Activated CD4-positive, alpha-beta T cell treated with anti-CD3 and anti-CD28 coated beads, Interleukin-2, amount 50 U/mL, for 24 hours (primary cell): ENCODE data around the gene DCUN1D2.
A peak's percentile ranks its signal among the peaks of the same experiment; 100 is the strongest.

ENCODE experiments used
- DNase-seq, 2 donors: peaks; one replicate each; pipeline ENCODE4 v3.0.0-alpha.2; 2020; ENCODE audit warnings: low read depth in 1 of 2, low spot score in 1 of 2

The DCUN1D2 gene

DNA sequence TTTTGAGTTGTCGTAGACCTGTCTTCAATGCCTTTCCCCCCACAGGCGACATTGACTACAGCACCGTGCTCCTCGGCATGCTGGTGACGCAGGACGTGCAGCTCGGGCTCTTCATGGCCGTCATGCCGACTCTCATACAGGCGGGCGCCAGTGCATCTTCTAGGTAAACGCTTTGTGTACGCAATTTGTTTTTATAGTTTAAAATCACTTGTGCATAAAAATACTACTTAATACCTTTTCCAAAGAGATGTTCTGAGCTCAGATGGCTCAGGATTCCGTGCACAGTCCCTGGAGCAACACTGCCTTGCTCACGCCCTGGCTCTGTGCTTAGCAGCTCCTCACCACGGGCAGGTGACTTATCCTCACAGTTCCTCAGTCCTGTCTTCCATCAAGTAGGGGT, 30.1 kb upstream of the DCUN1D2 start:
- no peak for DNase-seq

DNA sequence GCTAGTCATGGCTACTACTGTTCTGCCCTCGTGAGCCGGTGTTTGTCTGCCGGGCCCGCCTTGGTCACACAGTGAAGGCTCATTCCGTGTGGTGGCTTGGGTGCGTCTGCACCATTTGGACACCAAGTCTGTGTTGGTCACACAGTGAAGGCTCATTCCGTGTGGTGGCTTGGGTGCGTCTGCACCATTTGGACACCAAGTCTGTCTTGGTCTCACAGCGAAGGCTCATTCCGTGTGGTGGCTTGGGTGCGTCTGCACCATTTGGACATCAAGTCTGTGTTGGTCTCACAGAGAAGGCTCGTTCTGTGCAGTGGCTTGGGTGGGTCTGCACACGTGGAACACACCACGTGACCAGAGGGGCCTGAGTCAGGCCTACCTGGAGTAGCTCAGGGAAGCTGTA, 29.0 kb upstream of the DCUN1D2 start:
- DNase-seq: no peak

DNA sequence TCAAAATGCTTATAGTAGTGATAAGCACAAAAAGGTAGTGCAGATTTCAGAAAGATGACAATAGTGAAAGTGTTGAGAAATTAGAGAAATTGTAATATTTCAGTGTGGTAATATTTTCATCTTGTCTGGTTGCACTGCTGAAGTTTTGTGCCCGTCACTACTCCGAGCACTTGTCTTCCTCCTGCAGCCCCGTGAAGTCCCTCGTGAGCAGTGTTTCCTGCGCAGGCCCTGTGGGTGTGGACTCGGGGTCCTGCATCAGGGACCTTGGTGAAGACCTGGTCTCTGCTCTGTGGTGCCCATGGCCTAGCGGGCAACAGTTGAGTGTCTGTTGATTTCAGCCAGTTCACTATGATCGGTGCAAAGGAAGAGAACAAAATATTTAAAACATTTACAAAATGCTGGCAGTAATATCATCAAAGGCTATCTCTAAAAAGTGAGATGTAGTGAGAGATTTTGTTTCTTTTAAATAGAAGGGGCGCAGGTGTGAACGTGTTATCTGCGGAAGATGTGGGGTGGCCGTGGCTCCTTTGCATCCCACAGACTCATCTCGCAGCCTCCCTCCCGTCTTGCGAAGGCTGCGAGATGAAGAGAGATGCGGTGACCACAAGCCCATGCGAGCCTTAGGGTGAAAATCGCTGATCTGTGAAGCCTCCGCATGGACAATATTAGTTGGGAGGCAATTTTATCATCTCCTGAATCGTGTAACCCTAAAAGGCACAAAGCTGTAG, 27.7 kb upstream of the DCUN1D2 start:
- DNase-seq: no peak

DNA sequence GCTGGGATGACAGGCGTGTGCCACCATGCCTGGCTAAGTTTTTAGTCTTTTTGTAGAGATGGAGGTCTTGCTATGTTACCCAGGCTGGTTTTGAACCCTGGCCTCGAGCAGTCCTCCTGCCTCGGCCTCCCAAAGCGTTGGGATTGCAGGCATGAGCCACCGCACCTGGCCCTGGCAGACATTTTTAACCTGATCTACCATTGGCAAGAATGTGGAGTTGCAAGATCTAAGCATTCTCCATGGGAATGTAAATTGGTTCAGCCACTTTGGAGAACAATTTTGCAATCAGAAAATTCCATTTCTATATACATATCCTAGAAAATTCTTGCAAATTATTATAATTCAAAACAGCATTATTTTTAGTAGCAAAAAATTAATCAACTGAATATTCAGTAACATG, 24.3 kb upstream of the DCUN1D2 start:
- no peak for DNase-seq

DNA sequence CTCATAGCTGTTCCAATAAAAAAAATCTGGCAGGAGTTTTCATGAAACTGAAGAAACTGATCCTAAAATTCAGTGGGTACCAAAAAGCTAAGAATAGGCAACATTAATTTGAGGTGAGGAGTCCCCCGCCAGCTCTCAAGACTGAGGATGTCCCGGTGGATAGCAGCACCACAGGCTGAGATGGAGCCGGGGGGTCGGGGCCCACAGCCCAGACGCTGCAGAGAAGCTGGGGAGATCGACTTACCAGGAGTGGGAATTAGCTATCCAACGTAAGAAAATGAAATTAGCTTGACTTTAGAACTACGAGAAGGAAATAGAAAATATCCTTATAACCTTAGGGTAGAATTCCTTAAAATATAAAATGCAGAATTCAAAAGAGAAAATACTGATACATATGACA, 23.2 kb upstream of the DCUN1D2 start:
- DNase-seq: no peak

DNA sequence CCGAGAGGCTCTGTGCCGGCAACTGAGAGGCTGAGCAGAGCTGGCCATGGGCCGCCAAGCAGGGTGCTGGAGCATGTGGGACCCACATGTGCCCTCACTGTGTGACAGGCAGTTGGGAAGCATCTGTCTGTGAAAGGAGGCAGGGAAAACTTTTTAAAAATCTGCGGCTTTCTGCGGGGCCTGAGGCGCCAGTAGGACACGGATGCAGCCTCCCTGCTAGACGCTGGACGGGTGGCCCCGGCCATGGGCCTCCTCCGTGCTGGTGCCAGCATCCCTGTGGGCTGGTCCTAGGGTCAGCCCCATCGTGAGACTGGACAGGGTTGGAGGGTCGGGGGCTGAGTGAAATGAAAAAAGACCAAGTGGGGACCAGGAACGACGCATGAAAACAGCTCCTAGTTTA, 20.9 kb upstream of the DCUN1D2 start:
- no peak for DNase-seq

DNA sequence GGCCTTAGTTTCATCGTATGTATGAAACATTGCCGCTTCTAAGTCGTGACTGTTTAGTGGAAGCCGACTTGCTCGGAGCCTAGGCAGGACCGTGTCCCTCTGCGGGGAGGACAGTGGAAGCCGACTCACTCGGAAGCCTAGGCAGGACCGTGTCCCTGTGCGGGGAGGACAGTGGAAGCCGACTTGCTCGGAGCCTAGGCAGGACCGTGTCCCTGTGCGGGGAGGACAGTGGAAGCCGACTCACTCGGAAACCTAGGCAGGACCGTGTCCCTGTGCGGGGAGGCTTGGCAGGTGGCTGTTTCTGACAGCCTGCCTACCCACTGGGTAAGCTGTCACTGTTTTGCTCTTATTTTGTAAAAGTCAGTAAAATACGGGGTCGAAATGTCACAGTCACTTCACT, 20.4 kb upstream of the DCUN1D2 start:
- DNase-seq: no peak

DNA sequence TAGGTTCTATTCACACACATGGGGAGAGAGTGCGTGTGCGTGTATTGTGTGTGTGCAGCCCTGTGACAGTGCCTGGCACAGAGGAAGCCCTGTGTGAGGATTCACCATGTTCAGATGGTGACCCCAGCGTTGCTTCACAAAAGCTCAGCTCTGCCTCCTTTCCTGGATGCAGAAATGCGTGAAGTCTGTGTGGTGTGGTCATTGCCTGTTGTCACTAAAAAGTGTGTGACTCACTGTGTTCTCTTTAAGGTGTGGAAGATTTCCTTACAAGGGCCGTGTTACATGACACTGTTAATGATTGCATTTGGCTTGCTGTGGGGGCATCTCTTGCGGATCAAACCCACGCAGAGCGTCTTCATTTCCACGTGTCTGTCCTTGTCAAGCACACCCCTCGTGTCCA, 19.5 kb upstream of the DCUN1D2 start:
- no peak for DNase-seq

DNA sequence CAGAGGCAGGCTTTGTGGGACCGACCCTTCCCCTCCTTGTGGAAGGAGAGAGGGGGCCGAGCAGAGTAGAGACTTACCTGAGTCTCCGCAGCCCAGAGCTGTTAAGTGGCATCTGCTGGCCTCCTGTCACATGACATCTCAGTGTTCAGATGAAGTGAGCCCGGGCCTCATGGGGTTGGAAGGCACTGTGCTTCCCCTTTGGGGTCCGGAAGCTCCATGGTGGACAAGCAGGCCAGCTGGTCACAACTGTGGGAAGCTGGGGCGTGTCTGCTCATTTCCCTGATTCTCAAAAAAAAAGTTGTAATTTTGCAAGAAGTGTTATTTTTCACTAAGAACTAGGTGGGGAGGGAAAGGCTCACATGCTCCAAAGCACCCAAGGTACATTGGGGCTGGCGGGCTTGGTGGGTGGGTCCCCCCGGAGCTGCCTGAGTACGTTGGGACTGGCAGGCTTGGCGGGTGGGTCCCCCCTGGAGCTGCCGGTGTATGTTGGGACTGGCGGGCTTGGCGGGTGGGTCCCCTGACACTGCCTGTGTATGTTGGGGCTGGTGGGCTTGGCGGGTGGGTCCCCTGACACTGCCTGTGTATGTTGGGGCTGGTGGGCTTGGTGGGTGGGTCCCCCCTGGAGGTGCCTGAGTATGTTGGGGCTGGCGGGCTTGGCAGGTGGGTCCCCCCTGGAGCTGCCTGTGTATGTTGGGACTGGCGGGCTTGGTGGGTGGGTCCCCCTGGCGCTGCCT, 18.2 kb upstream of the DCUN1D2 start:
- DNase-seq: no peak

DNA sequence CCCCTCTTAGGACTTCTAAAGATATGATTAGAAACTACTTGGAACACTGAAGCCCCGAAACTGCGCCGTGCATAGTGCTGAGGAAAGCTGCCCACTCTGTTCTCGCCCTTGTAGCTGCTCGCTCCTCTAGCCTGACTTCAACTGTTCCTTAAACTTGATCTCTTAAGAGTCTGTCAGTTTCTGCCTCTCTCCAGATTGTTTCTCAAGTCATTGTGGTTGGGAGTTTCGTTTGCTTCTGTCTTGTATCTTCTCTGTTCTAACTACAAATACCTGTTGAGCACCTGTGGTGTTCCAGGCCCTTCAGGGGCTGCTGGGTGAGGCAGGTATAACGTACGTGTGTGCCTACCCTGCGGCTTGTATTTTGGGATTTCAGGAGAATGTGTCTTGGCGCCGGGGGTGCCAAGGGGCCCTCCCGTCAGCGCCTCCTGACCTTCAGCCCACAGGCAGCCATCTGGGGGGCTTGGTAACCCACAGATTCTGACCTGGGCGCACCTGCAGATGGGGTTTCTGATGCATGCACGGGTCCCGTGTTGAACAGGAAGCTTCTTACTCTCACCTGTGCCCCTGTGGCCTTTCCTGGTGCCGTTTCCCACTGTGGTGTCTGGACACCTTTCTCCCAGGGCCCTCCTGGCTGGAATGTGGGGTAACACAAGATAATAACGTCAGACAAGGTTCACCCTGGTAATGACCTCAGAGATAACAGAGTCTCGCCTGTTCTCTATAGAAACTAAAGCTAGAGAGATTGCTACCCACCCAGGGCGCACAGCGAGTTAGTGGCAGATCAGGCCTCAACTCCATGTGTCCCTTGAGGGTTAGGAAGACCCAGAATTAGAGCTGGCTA, 17.2 kb upstream of the DCUN1D2 start:
- no peak for DNase-seq

DNA sequence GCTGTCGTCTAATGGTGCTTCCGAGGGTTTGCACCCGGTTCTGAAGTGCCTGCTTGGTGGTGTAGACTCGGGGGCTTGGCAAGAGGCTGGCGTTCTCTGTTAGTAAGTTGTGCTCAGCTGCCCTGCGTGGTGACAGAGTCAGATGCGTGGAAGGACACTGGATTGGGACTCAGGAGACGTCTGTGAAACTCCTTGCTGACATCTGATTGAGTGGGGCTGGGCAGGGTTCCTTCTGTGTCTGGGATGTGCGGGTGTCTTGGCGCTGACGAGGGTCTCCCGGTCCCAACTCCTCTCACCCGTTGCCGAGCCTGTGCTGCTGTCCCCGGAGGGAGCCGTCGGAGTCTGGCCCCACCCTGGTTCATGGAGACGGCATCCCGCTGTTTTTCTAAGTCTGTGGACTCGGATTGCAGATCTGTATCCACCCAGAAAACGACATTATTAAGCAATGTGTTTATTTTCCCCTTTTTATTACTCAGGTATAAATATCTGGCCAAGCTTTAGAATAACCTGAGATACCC, 16.4 kb upstream of the DCUN1D2 start:
- DNase-seq: no peak

DNA sequence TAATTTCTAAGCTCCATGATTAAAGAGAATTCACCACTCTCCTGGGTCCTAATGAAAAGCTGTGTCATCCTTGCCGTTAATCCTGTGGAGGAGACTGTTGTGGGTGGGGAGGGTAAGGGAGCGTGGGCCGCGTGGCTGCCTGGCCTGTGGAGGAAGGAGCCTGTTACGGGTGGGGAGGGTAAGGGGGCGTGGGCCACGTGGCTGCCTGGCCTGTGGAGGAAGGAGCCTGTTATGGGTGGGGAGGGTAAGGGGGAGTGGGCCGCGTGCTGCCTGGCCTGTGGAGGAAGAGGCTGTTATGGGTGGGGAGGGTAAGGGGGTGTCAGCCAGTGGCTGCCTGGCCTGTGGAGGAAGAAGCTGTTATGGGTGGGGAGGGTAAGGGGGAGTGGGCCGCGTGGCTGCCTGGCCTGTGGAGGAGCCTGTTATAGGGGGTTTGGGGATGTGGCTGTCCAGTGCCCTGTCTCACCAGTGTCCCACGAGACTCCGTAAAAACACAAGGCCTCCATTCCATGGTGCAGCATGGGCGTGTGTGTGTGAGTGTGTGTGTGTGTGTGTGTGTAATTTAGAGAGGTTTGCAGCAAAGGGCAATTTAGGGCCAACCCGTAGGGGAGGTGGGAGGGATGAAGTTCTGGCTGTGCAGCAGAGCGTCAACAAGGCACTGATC, 15.6 kb upstream of the DCUN1D2 start:
- no peak for DNase-seq

DNA sequence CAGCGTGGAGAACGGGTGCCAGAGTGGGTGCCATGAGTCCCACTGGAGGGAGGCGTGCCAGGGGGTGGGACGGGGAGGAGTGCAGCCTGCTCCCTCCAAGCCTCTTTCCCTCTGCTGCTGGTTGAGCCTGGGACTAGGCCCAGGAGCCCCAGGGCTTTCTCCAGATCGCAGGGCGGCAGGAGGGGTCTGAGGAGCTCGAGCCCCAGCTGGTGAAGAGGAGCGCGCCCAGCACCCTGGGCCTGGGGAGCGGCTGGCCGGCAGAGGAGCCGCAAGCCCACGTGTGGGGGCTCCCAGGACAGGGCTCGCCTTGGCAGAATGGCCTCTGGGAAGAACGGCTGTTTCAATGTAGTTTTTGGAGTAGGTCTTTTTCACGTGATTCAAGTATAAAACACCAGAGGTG, 12.2 kb upstream of the DCUN1D2 start:
- DNase-seq: no peak

DNA sequence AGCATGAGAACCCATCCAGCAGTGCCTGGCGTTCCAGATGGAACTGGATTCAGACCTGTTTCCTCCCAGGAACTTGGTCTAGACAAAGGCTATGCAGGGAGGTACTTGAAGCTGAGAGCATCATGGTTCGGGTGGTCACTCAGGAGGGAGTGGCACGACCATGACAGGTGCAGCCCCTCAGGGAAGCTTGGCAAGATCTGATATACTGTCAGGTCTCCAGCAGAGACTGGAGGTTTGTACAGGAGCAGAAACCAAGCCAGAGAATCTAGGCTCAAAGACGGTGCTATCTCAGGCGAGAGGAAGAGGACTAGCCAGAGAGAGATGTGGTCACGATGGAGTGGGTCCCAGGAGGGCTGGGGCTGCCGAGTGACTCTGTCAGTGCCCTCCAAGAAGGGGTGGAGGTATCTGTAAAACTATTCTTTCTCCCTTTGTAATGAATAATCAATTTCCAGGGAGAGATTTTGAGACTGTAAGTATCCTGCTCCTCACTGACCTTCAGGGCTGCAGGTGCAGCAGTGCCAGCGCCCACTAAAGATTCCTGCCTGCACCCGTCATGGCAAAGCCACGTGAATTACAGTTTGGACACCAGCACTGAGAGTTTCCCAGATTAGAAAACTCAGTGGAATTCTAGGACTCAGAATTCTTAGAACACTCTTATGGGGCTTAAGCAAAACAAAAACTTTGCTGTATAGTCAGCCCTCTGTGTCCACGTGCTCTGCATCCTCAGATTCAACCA, 10.2 kb upstream of the DCUN1D2 start:
- no peak for DNase-seq

DNA sequence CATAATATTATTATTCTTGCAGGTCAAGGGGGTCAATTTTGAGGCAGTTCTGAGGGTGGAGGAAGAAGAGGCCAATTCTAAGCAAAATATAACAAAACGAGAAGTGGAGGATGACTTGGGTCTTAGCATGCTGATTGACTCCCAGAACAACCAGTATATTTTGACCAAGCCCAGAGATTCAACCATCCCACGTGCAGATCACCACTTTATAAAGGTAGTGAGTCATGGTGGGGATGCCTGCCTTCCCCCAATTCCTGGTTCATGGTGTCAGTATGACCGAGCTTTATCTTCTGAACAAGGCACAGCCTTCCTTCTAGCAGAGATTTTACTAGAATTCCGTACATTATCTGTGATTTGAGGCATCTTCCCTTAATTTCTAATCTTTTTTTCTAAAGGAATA, 9.4 kb upstream of the DCUN1D2 start:
- no peak for DNase-seq

DNA sequence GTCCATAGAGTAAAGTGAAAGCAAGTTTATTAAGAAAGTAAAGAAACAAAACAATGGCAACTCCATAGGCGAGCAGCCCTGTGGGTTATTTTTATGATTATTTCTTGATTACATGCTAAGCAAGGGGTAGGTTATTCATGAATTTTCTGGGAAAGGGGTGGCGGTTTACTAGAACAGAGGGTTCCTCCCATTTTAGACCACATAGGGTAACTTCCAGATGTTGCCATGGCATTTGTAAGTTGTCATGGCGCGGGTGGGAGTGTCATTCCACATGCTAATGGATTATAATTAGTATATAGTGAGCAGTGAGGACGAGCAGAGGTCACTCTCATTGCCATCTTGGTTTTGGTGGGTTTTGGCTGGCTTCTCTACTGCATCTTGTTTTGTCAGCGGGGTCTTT, 8.4 kb upstream of the DCUN1D2 start:
- DNase-seq: no peak

DNA sequence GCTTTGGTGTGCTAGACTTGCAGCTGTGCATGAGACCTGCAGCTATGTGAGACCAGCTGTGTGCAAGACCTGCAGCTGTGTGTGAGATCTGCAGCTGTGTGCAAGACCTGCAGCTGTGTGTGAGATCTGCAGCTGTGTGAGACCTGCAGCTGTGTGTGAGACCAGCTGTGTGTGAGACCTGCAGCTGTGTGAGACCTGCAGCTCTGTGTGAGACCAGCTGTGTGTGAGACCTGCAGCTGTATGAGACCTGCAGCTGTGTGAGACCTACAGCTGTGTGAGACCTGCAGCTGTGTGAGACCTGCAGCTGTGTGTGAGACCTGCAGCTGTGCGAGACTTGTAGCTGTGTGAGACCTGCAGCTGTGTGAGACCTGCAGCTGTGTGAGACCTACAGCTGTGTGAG, 6.7 kb upstream of the DCUN1D2 start:
- no peak for DNase-seq

DNA sequence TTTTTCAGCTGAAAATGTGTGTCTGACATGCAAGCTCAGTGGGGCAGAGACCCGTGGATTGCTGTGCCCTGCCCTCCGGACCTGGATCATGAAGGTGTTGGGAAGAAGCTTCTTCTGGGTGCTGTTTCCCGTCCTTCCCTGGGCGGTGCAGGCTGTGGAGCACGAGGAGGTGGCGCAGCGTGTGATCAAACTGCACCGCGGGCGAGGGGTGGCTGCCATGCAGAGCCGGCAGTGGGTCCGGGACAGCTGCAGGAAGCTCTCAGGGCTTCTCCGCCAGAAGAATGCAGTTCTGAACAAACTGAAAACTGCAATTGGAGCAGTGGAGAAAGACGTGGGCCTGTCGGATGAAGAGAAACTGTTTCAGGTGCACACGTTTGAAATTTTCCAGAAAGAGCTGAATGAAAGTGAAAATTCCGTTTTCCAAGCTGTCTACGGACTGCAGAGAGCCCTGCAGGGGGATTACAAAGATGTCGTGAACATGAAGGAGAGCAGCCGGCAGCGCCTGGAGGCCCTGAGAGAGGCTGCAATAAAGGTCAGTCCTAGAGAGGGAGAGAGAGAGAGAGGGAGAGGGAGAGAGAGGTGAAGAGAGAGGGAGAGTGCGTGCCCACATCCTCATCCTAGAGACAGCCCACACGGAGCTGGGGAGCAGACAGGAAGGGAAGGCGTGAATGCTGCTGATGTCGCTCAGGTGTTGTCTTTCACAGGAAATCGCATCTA, 5.1 kb upstream of the DCUN1D2 start:
- DNase-seq: no peak

DNA sequence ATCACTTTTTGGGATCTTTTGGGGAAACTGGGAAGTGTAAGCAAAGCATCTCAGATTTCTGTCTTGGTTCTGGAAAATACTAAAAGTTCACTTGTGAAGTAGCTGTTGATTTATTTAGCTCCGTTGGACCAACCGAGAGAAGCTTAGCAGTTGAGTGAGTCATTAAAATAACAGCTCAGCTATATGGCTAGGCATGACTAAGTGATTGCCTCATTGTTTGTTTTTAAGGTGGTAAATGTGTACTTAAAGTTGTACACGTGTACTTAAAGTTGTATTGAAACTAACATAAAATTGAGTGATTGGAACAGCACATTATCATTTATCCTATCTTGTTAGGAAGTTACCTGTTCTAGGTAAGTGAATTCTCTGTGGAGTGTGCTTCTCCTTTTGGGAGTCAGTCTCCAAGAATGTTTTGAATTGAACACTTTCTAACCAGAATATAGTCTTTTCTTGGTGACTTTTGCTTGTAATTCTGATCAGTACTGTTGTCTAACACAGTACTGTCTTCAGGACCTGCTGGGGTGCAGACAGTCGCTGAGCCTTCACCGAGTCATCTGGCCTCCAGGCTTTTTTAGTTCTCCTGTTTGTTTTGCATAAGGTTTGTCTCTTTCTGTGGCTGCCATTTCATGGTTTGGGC, 2.9 kb upstream of the DCUN1D2 start:
- peak in 1 of 2 donors; percentile 17 for DNase-seq

DNA sequence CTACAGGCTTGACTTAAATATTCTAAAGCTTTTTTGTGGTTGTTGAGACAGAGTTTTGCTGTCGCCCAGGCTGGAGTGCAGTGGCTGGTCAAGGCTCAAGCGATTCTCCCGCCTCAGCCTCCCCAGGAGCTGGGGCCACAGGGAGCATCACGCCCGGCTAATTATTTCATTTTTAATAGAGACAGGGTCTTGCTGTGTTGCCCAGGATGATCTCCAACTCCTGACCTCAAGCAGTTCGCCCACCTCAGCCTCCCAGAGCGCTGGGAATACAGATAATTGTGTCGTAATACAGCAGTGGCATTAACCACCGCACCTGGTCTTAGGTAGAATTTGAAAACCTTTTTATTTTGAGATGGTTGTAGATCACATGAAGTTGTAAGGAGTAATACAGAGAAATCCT, 1.5 kb upstream of the DCUN1D2 start:
- no peak for DNase-seq
